GM21529 (cell line): Measurements from ENCODE around the gene MRPL11.
"Not testable (repeated sequence)": the region's sequence is repeated elsewhere in the genome, so short reads cannot be mapped to it uniquely, and the experiment has no call there.

Source experiments
- ATAC-seq: cut with Tn5 transposase; IDR thresholded peaks from one replicate; pipeline ENCODE4 v1.9.1; 2021; ENCODE audit not compliant: unreplicated experiment

MRPL11 gene

DNA sequence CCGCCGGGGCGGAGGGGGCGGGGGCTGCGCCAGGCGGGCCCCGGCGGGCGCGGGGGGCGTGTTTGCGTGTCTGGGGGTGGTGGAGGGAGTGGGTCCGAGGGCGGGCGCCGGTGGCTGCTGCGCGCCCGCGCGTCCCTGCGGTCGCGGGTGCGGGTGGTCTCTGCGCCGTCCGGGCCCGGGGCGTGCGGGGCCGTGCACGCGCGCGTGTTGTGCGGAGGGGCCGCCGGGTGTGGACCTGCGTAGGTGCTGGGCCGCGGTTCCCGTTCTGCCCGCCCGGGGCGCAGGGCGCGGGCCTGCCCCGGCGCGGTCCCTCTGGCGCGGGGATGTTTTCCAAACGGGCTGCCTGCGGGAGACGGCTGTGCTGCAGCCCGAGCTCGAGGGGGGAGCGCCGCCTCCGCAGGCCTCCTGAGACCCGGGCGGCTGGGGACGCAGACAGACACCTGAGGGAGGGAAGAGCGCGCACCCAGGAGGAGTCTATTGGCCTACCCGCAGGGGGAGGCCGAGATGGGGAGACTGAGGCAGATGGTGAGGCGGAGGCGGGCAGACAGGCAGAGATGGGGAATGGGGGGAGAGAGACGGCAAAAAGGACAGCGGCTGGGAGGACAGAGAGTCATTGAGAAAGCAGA lies 28.5 kb upstream of the MRPL11 start:
- ATAC-seq: peak; percentile 34

DNA sequence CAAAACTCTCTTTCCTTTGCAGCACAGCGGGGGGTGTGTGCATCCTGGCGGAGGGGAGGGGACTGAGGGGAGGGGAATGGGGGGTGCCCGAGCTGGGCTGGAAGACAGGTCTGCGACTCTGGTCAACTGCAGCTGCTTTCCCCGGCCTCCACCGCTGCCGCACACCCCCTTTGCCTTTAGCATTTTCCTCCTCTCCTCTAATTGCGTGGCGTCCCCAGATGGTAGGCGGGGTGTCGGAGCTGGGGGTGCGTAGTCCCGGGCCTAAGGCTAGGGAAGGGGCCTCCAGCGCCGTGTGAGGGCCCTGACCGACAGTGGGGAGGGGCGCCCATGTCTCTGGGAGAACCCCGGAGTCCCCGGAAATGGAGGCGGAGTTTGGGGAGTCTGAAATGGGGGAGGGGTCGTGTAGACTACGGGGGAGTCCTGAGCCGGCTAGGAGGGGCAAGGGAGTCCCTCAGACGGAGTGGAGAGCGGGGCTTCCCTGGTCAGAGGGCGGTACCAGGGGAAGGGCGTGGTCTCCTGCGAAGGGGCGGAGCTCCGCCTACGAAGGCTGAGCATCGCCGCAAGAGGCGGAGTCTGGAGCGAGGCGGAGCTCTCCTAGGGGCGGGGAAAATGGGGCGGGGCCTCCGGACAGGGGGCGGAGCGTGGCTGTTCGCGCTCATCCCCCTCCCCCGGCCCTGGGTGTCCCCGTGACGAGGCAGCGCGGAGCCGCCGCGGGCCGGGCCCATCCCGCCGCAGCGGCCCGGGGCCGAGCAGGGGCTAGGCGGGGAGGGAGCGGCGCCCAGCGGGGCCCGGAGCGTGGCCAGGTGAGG lies 27.8 kb upstream of the MRPL11 start, which contains the start of gene PELI3:
Gene PELI3, plus strand, starts transcription at position 681 of the 809 bp plus-strand sequence. CDS start 1,224 bp downstream, outside the sequence.
- peak; percentile 79 for ATAC-seq

DNA sequence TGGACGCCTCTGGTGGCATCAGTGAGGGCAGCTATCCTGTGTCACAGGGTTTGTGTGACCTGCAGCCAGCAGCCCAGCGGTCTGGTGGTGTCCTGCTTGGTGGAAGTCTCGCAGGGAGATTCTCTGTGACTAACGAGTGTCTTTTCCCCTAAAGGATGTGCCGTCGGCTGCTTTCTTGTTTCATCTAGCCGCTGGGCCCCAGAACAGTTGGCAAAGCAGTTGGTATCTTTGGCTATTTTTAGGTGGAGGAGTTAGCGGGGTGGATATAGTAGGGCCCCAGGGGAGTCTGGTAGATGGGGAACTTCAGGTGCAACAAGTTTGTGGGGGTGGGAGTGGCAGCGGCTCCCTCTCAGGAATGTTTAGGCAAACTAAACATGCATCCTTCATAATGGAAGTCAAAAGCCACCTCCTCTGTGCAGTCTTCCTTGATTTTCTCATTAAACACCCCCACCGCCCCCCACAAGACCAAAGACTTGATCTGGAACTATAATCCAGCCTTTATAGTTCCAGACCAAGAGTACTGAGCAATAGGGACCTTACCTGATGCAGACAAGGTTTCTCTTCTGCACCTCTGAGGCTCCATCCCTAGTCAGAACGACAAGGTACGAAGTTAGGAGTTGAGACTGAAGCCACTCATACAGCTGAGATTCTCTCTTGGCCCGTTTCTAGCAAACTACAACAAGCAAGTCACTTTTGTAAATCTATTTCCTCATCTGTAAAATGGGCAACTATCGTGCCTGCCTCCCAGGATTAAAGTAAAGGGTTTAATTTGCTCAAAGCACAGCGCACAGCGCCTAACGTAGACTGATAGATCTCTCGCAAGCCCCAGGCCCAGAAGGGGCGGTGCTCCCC lies 27.0 kb upstream of the MRPL11 start:
- no peak for ATAC-seq

DNA sequence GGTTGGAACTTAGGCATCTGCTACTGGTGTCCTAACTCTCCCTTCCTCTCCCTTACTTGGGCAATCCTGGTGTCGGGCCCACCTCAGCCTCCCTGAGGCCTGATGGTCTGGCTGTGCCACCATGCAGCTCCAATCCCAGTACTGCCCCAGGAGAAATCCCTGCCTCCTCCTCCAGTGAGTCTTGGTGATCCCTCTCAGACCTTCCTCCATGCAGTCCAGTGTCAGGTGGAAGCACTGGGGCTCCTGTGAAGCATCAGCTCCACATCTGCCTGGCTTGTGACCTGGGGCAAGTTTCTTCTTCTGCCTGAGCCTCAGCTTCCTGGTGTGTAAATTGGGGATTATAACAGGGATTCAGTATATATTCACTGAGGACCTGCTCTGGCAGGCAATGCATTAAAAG lies 26.3 kb upstream of the MRPL11 start:
- ATAC-seq: no peak

DNA sequence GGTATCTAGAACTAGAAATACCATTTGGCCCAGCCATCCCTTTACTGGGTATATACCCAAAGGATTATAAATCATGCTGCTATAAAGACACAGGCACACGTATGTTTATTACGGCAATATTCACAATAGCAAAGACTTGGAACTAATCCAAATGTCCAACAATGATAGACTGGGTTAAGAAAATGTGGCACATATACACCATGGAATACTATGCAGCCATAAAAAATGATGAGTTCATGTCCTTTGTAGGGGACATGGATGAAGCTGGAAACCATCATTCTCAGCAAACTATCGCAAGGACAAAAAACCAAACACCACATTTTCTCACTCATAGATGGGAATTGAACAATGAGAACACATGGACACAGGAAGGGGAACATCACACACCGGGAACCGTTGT lies 25.5 kb upstream of the MRPL11 start:
- ATAC-seq: not testable (repeated sequence)

DNA sequence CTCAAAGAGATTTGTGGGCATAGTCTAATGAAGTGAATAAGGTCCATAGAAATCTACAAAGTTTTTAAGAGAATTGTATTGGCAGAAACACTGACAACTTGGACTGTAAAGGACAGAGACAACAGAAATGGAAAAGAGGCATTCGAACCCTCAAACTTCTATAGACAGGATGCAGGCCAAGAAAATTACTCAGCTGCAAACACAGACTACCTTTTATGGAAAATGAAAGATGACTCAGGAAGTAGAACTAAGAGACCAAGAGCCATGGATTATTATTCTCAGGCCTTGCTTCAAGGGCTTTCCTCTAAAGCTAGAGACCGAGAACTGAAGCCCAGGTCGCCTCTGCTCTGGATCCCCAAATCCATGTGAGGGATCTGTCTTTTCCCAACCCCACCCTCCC lies 24.3 kb upstream of the MRPL11 start:
- no peak for ATAC-seq

DNA sequence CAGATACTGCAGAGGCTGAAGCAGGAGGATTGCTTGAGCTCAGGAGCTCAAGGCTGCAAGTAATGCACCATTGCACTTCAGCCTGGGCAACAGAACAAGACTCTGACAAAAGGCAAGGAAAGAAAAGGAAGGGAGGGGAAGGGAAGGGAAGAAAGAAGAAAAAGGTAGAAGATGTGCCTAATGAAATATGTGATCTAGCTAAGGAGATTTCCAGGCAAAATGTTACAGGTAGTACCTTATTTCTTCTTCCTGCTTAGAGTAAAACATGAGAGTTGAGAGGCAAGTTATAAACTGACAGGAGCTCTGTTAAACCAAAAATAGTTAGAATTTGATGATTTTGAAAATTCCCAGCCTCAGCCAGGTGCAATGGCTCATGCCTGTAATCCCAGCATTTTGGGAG lies 23.4 kb upstream of the MRPL11 start:
- no peak for ATAC-seq

DNA sequence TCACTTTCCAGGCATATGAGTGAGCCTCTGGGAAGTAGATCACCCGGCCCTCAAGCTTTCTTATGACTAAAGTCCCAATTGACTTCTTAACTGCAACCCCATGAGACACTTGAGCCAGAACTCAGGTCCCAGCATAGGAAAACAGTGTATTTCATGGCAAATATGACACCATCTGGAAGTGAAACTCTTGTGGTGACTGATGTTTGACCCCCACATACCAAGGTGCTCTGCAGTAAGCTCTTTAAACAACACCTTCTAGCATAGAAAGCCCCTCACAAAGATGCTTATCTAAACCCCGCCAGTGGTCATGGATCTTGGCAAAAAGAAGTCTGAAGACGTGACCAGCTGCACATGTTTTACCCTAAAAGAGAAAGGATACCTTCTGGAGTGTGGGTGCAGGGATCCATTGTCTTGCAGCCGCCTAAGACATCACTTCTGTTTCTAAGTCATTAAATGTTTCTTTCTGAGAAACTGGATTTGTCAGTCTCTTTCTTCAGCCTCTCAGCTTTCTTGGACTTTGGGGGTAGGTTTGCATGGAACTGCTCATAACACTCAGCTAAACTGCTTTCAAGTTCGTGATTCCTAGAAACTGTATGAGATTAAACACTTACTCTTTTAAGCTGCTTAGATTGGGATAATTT lies 20.6 kb upstream of the MRPL11 start:
- no peak for ATAC-seq

DNA sequence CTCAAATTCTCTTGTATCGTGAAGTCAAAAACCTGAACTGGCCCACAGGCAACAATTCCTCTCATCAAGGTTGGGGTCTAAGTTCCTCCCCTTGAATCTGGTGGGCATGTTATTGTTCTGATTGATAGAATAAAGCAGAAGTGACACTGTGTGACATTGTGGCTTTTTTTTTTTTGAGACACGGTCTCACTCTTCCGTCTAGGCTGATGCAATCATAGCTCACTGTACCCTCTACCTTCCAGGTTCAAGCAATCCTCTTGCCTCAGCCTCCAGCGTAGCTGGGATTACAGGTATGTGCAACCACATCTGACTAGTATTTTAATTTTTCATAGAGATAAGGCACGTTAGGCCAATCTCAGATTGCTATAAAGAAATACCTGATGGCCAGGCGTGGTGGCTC lies 19.2 kb upstream of the MRPL11 start:
- ATAC-seq: no peak

DNA sequence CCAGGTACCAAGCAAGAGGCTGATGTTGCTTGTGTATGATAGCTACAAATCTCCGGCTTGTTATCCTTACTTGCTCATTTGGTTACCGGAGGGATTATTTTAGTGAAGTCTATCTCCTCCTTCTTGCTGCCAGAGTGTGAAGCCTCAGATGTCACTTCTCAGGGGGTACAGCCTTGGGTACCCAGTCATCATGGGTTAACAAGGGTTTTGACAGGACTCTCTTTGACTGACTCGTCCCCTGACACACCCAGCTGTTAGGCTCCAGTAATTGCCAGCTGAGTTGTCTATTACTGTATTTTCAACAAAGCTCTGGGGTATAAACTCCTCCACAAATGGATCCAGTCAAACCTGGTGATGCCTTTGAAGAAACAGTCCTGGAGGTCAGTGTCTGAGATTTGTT lies 16.2 kb upstream of the MRPL11 start:
- no peak for ATAC-seq

DNA sequence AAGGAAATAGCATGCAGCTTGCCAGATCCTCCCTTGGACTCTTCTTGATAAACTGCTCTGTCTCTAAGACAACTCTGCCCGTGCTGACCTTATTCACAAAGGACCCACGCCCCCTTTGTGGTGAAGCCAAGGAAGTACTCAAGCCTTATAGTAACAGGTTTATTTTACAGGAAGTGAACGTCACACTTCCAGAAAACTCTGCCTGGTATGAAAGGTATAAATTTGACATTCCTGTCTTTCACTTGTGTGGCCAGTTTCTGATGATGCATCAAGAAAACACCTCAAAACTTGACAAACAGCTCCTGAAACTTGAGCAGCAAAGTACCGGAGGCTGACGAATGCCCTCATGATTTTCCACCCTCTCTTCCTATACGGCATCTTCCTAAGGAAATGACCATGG lies 15.6 kb upstream of the MRPL11 start:
- no peak for ATAC-seq

DNA sequence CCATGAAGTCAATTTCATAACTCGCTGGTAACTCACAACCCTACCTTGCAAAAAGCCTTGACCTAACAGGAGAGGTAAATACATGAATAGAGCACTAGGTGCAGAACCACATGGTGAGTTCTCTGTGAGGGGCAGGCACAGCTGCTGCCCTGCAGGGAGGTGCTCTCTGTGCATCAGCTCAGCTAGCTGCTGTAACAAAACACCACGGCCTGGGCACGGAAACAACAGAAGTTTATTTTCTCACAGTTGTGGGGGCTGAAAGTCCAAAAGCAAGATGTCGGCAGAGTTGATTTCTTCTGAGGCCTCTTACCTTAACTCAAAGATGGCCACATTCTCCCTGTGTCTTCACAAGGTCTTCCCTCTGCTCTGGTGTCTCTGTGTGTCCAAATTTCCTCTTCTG lies 13.0 kb upstream of the MRPL11 start:
- ATAC-seq: no peak

DNA sequence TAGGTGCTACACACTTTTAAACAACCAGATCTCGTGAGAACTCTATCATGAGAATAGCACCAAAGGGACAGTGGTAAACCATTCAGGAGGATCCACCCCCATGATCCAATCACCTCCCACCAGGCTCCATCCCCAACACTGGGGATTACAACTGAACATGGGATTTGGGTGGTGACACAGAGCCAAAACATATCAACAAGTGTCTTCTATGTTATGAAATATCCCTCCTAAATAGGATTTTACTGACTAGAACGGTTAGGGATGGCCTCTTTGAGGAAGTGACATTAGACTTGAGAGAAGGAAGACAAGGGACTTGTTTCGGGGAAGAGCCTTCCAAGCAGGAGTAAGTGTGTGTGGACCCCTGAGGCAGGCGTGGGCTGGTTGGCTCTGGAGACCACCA lies 11.9 kb upstream of the MRPL11 start:
- ATAC-seq: no peak

DNA sequence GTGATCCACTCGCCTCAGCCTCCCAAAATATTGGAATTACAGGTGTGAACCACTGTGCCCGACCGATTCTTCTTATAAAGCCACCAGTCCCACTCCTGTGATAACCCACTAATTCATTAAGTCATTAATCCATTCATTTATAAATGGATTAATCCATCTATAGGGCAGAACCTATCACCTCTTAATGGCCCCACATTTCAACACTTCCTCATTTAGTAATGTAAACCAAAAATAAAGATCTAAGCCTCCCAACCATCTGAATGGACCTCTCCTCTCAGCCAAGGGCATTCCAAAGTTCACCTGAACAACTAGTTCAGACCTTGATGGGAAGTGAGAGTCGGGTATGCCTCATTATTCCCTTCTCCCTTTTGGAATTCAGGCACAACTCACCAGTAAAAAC lies 9.9 kb upstream of the MRPL11 start:
- ATAC-seq: no peak

DNA sequence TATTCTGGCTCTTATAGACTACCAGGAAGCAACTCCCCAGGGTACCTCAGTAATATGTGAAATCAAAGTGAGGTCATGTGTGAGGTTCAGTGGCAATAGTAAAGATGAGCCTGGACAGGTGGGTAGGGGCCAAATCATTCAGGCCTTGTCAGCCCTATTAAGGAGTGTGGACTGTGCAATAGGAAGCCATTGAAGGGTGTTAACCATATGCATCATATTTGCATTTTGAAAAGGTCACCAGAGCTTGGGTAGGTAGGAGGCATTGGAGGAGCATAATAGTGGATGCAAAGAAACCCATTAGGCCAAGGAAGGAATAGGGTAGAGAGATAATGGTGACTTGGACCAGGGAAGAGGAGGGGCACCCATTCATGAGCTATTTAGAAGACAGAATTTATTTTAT lies 8.4 kb upstream of the MRPL11 start:
- no peak for ATAC-seq

DNA sequence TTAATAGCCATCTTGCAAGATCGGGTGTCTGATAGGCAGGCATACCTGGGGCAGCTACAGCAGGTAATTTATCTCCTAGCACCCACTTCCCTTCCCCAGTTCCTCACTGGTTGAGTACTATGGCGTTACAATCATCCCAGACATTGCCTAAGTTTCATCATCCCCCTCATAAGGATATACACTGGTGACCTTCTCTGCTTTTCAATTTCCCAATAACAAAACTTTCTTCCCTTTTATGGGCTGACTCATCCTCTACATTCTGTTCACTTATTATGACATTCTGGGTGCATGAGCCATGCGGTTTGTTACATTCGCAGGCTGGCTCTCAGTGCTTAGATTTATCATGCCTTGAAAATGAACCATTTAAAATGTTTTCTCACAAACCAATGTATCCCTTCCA lies 5.0 kb upstream of the MRPL11 start:
- no peak for ATAC-seq

DNA sequence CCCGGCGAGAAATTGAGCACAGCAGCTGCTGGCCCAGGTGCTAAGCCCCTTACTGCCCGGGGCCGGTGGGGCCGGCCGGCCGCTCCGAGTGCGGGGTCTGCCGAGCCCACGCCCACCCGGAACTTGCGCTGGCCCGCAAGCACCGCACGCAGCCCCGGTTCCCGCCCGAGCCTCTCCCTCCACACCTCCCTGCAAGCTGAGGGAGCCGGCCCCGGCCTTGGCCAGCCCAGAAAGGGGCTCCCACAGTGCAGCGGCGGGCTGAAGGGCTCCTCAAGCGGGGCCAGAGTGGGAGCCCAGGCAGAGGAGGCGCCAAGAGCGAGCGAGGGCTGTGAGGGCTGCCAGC lies 2.3 kb upstream of the MRPL11 start:
- not testable (repeated sequence) for ATAC-seq

DNA sequence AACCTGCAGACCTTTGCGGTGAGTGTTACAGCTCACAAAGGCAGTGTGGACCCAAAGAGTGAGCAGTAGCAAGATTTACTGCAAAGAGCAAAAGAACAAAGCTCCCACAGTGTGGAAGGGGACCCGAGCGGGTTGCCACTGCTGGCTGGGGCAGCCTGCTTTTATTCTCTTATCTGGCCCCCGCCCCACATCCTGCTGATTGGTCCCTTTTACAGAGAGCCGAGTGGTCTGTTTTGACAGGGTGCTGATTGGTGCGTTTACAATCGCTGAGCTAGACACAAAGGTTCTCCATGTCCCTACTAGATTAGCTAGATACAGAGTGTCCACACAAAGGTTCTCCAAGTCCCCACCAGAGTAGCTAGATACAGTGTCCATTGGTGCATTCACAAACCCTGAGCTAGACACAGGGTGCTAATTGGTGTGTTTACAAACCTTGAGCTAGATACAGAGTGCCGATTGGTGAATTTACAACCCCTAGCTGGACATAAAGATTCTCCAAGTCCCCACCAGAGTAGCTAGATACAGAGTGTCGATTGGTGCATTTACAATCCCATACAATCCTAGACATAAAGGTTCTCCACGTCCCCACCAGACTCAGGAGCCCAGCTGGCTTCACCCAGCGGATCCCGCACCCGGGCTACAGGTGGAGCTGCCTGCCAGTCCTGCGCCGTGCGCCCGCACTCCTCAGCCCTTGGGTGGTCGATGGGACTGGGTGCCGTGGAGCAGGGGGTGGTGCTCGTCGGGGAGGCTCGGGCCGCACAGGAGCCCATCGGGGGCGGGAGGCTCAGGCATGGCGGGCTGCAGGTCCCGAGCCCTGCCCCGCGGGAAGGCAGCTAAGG lies 1.7 kb upstream of the MRPL11 start:
- ATAC-seq: not testable (repeated sequence)

DNA sequence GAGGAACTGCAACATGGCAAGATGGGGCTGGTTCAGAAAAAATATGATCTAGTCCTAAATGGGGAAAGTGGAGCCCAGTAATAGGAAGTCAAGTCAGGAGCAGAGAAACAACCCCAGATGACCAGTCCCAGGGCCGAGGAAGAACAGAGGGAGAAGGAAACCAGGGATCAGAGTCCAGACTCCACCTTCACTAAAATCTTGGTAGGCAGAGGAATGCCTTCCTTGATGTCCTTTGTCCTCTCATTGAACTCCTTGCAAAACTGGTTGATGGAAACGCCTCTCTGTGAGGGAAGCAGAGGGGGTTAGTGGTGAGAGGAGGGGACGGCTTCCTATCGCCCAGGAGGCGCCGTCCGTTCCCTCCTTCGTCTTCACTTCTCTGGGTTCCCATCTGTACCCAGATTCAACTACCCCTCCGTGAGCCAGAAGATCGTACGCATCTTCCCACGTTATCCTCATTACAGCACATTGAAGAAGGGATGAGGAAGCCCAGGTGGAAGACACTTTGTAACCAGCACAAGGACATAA lies 607 bp downstream of the MRPL11 start:
- ATAC-seq: no peak

DNA sequence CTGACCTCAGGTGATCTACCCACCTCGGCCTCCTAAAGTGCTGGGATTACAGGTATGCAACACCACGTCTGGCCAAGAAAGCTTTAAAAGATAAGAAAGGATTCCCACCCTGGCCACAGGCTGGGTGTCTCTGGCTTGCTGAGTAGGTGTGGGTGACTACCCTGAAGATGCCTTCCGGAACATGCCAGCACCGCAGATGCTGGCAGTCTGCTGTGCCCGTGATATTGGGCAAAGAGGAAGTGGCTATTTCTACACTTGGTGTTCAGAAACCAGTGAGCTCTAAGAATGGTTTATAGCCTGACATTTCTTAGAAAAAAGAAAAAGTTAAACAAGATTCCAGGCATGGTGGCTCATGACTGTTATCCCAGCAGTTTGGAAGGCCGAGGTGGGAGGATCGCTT lies 6.1 kb downstream of the MRPL11 start:
- ATAC-seq: no peak
